Measurements from ENCODE around the gene SPO11.

The SPO11 gene

GRCh38 chr20:57317316-57317788 is 12.3 kb upstream of the SPO11 start:
- Histone ChIP-seq H3K9me3 (ENCODE audit: insufficient read depth, low read length) (no peaks in the 10 kb centered on the region), H3K36me3 (ENCODE audit: insufficient read depth, insufficient read length, low read length) (no peaks in the 10 kb centered on the region), H3K4me3 (ENCODE audit: insufficient read length, low read depth) (no peak overlapping the region), H3K27me3 (ENCODE audit: insufficient read depth, insufficient read length) (peaks cover 7% of the 10 kb centered on the region), H3K4me1 (ENCODE audit: insufficient read depth, insufficient read length) (peaks cover 5% of the 10 kb centered on the region), H3K9ac (ENCODE audit: insufficient read length, low read depth) (no peak overlapping the region)
- no peak for TF ChIP-seq YY1 (IDR thresholded peaks at IDR 0.05; ENCODE audit: insufficient read depth, insufficient read length)
- TF ChIP-seq SUZ12 (IDR thresholded peaks at IDR 0.05; ENCODE audit: extremely low read depth, insufficient read depth, insufficient read length): no peak
- TF ChIP-seq ZNF274 (IDR thresholded peaks at IDR 0.05; ENCODE audit: low read depth, low read length): no peak
- DNase-seq (ENCODE audit: low read depth, low spot score): no peak

- no peak overlapping the region for H3K4me3 ChIP-seq (ENCODE audit: insufficient read length, low read depth)
- peaks cover 7% of the 10 kb centered on the region for H3K27me3 ChIP-seq (ENCODE audit: insufficient read depth, insufficient read length)
- no peaks in the 10 kb centered on the region for H3K9me3 ChIP-seq (ENCODE audit: insufficient read depth, low read length)
- peaks cover 5% of the 10 kb centered on the region for H3K4me1 ChIP-seq (ENCODE audit: insufficient read depth, insufficient read length)
- no peaks in the 10 kb centered on the region for H3K36me3 ChIP-seq (ENCODE audit: insufficient read depth, insufficient read length, low read length)
- TF ChIP-seq SUZ12 (IDR thresholded peaks at IDR 0.05; ENCODE audit: extremely low read depth, insufficient read depth, insufficient read length) (no peak), YY1 (IDR thresholded peaks at IDR 0.05; ENCODE audit: insufficient read depth, insufficient read length) (no peak), ZNF274 (IDR thresholded peaks at IDR 0.05; ENCODE audit: low read depth, low read length) (no peak)
- H3K9ac ChIP-seq (ENCODE audit: insufficient read length, low read depth): no peak overlapping the region
- no peak for DNase-seq (ENCODE audit: low read depth, low spot score)
Measured at GRCh38 chr20:57317789-57318371, 11.7 kb upstream of the SPO11 start.

- no peak for DNase-seq (ENCODE audit: low read depth, low spot score)
- H3K36me3 ChIP-seq (ENCODE audit: insufficient read depth, insufficient read length, low read length): no peaks in the 10 kb centered on the region
- H3K4me3 ChIP-seq (ENCODE audit: insufficient read length, low read depth): no peak overlapping the region
- TF ChIP-seq YY1 (IDR thresholded peaks at IDR 0.05; ENCODE audit: insufficient read depth, insufficient read length) (no peak), ZNF274 (IDR thresholded peaks at IDR 0.05; ENCODE audit: low read depth, low read length) (no peak), SUZ12 (IDR thresholded peaks at IDR 0.05; ENCODE audit: extremely low read depth, insufficient read depth, insufficient read length) (no peak)
- no peaks in the 10 kb centered on the region for H3K9me3 ChIP-seq (ENCODE audit: insufficient read depth, low read length)
- H3K9ac ChIP-seq (ENCODE audit: insufficient read length, low read depth): no peak overlapping the region
- peaks cover 7% of the 10 kb centered on the region for H3K27me3 ChIP-seq (ENCODE audit: insufficient read depth, insufficient read length)
- peaks cover 5% of the 10 kb centered on the region for H3K4me1 ChIP-seq (ENCODE audit: insufficient read depth, insufficient read length)
Measured at GRCh38 chr20:57319584-57319983, 10.0 kb upstream of the SPO11 start.

GRCh38 chr20:57320358-57320757 is 9.2 kb upstream of the SPO11 start:
- no peak overlapping the region for H3K9ac ChIP-seq (ENCODE audit: insufficient read length, low read depth)
- H3K4me1 ChIP-seq (ENCODE audit: insufficient read depth, insufficient read length): peaks cover 8% of the 10 kb centered on the region
- no peak overlapping the region for H3K4me3 ChIP-seq (ENCODE audit: insufficient read length, low read depth)
- peaks cover 7% of the 10 kb centered on the region for H3K27me3 ChIP-seq (ENCODE audit: insufficient read depth, insufficient read length)
- DNase-seq (ENCODE audit: low read depth, low spot score): no peak
- no peaks in the 10 kb centered on the region for H3K36me3 ChIP-seq (ENCODE audit: insufficient read depth, insufficient read length, low read length)
- TF ChIP-seq YY1 (IDR thresholded peaks at IDR 0.05; ENCODE audit: insufficient read depth, insufficient read length) (no peak), SUZ12 (IDR thresholded peaks at IDR 0.05; ENCODE audit: extremely low read depth, insufficient read depth, insufficient read length) (no peak), ZNF274 (IDR thresholded peaks at IDR 0.05; ENCODE audit: low read depth, low read length) (no peak)
- no peaks in the 10 kb centered on the region for H3K9me3 ChIP-seq (ENCODE audit: insufficient read depth, low read length)

- Histone ChIP-seq H3K9me3 (ENCODE audit: insufficient read depth, low read length) (no peaks in the 10 kb centered on the region), H3K4me3 (ENCODE audit: insufficient read length, low read depth) (no peak overlapping the region), H3K27me3 (ENCODE audit: insufficient read depth, insufficient read length) (peaks cover 7% of the 10 kb centered on the region), H3K9ac (ENCODE audit: insufficient read length, low read depth) (no peak overlapping the region), H3K4me1 (ENCODE audit: insufficient read depth, insufficient read length) (peaks cover 9% of the 10 kb centered on the region), H3K36me3 (ENCODE audit: insufficient read depth, insufficient read length, low read length) (no peaks in the 10 kb centered on the region)
- TF ChIP-seq ZNF274 (IDR thresholded peaks at IDR 0.05; ENCODE audit: low read depth, low read length) (no peak), SUZ12 (IDR thresholded peaks at IDR 0.05; ENCODE audit: extremely low read depth, insufficient read depth, insufficient read length) (no peak), YY1 (IDR thresholded peaks at IDR 0.05; ENCODE audit: insufficient read depth, insufficient read length) (no peak)
- no peak for DNase-seq (ENCODE audit: low read depth, low spot score)
Measured at GRCh38 chr20:57321142-57321541, 8.5 kb upstream of the SPO11 start.

GRCh38 chr20:57322476-57322875 is 7.1 kb upstream of the SPO11 start:
- Histone ChIP-seq H3K27me3 (ENCODE audit: insufficient read depth, insufficient read length) (peaks cover 7% of the 10 kb centered on the region), H3K4me3 (ENCODE audit: insufficient read length, low read depth) (no peak overlapping the region), H3K36me3 (ENCODE audit: insufficient read depth, insufficient read length, low read length) (no peaks in the 10 kb centered on the region), H3K4me1 (ENCODE audit: insufficient read depth, insufficient read length) (peaks cover 17% of the 10 kb centered on the region), H3K9ac (ENCODE audit: insufficient read length, low read depth) (no peak overlapping the region), H3K9me3 (ENCODE audit: insufficient read depth, low read length) (no peaks in the 10 kb centered on the region)
- TF ChIP-seq SUZ12 (IDR thresholded peaks at IDR 0.05; ENCODE audit: extremely low read depth, insufficient read depth, insufficient read length): no peak
- no peak for TF ChIP-seq YY1 (IDR thresholded peaks at IDR 0.05; ENCODE audit: insufficient read depth, insufficient read length)
- no peak for TF ChIP-seq ZNF274 (IDR thresholded peaks at IDR 0.05; ENCODE audit: low read depth, low read length)
- no peak for DNase-seq (ENCODE audit: low read depth, low spot score)

- H3K27me3 ChIP-seq (ENCODE audit: insufficient read depth, insufficient read length): peaks cover 7% of the 10 kb centered on the region
- H3K4me1 ChIP-seq (ENCODE audit: insufficient read depth, insufficient read length): peaks cover 14% of the 10 kb centered on the region
- H3K9ac ChIP-seq (ENCODE audit: insufficient read length, low read depth): no peak overlapping the region
- H3K36me3 ChIP-seq (ENCODE audit: insufficient read depth, insufficient read length, low read length): no peaks in the 10 kb centered on the region
- no peak overlapping the region for H3K4me3 ChIP-seq (ENCODE audit: insufficient read length, low read depth)
- no peaks in the 10 kb centered on the region for H3K9me3 ChIP-seq (ENCODE audit: insufficient read depth, low read length)
- peak; percentile 92 for DNase-seq (ENCODE audit: low read depth, low spot score)
- no peak for TF ChIP-seq SUZ12 (IDR thresholded peaks at IDR 0.05; ENCODE audit: extremely low read depth, insufficient read depth, insufficient read length)
Measured at GRCh38 chr20:57323034-57323433, 6.6 kb upstream of the SPO11 start.

Measured in NT2/D1 (cell line).